GM12878 (cell line): ENCODE measurements around the gene COPS3. TPM values are rescaled to one million over a fixed set of nuclear protein-coding genes. Genes with fewer than 3 reads are reported as not detected.

ENCODE experiments used
- ATAC-seq: fragments of 200-7000 bp; cut with Tn5 transposase; 3 replicates; pipeline ENCODE4 v1.9.1; 2020; ENCODE audit warnings: mild to moderate bottlenecking, moderate library complexity
- BruUV-seq: library from RNA; stranded (reverse); fragments of 400-500 nt; replicated peaks from 2 replicates; lab custom pipeline; 2021; lab: Mats Ljungman, UMichigan
- CTCF ChIA-PET: fragments of 300-600 bp; sonication (Branson Sonifier 250); formaldehyde crosslinking; extraction: SDS; loops from one replicate; lab custom pipeline; 2021; ENCODE audit warnings: inconsistent platforms; lab: Yijun Ruan, JAX
- POLR2A ChIA-PET: fragments of 350-600 bp; formaldehyde crosslinking; extraction: SDS; loops from one replicate; lab custom pipeline; 2021; ENCODE audit warnings: inconsistent platforms; lab: Charles Lee
- RAD21 ChIA-PET: fragments of 300-600 bp; sonication (Branson Sonifier 250); formaldehyde crosslinking; loops from one replicate; lab custom pipeline; 2023; ENCODE audit warnings: antibody characterized with exemption; ENCODE audit not compliant: unreplicated experiment; lab: Charles Lee
- SMC1A ChIA-PET: fragments of 300-600 bp; sonication (Branson Sonifier 250); formaldehyde crosslinking; loops from one replicate; lab custom pipeline; 2023; ENCODE audit not compliant: unreplicated experiment, uncharacterized antibody; lab: Charles Lee
- DNase-seq: peaks from one replicate; pipeline ENCODE4 v3.0.0-alpha.2; 2011; ENCODE audit warnings: low read depth, low spot score
- FAIRE-seq: peaks from 3 replicates; lab custom pipeline; 2011; peaks lifted over from hg19 to GRCh38; lab: Jason Lieb, UNC
- H2AFZ ChIP-seq: 2 replicates; pipeline ENCODE4 v1.6.0; 2011; ENCODE audit warnings: low read depth, low read length, control low read depth; ENCODE audit not compliant: control insufficient read depth
- H3K27ac ChIP-seq: 2 replicates; pipeline ENCODE4 v1.5.1; 2011; ENCODE audit warnings: control low read depth; ENCODE audit not compliant: control insufficient read depth, insufficient read depth
- H3K27me3 ChIP-seq, 2 experiments: replicated peaks in 1 of 2; 2 replicates each; pipeline versions ENCODE4 v1.6.0 to v1.6.1; 2011; ENCODE audit warnings: low read length in 1 of 2; ENCODE audit not compliant: control insufficient read depth in 2 of 2, insufficient read depth in 2 of 2
- H3K36me3 ChIP-seq, 2 experiments: 2 replicates each; pipeline ENCODE4 v1.5.1; 2011; ENCODE audit warnings: low read length in 1 of 2; ENCODE audit not compliant: control insufficient read depth in 2 of 2, insufficient read depth in 2 of 2
- H3K4me1 ChIP-seq: 2 replicates; pipeline ENCODE4 v1.6.1; 2011; ENCODE audit warnings: mild to moderate bottlenecking, low read length, moderate library complexity, mixed read lengths; ENCODE audit not compliant: control insufficient read depth, insufficient read depth
- H3K4me2 ChIP-seq: 2 replicates; pipeline ENCODE4 v1.6.0; 2011; ENCODE audit warnings: control low read depth; ENCODE audit not compliant: control insufficient read depth, insufficient read depth
- H3K4me3 ChIP-seq: fragments of 200-600 bp; sonication (generic); 2 replicates; pipeline ENCODE4 v1.5.1; 2016
- H3K79me2 ChIP-seq: 2 replicates; pipeline ENCODE4 v1.6.0; 2011; ENCODE audit warnings: low read length; ENCODE audit not compliant: control insufficient read depth, insufficient read depth
- H3K9ac ChIP-seq: 2 replicates; pipeline ENCODE4 v1.8.0; 2011; ENCODE audit warnings: low read length, control low read depth, mixed read lengths; ENCODE audit not compliant: control insufficient read depth, insufficient read depth
- H3K9me3 ChIP-seq: replicated peaks from 3 replicates; pipeline ENCODE4 v1.5.1; 2011; ENCODE audit warnings: mild to moderate bottlenecking, low read length; ENCODE audit not compliant: control insufficient read depth, insufficient read depth
- H4K20me1 ChIP-seq: 2 replicates; pipeline ENCODE4 v1.6.0; 2011; ENCODE audit not compliant: control insufficient read depth, insufficient read depth
- CTCF ChIP-seq, 3 experiments: IDR thresholded peaks in 2 of 3; conservative IDR thresholded peaks in 1 of 3; 2 replicates each; pipeline ENCODE4 v1.5.1; 2011; ENCODE audit warnings: low read depth in 3 of 3, low read length in 3 of 3, mild to moderate bottlenecking in 3 of 3, control low read depth in 2 of 3, moderate library complexity in 2 of 3, inconsistent platforms in 1 of 3, mixed read lengths in 1 of 3; ENCODE audit not compliant: control insufficient read depth in 2 of 3, insufficient read depth in 1 of 3; ENCODE audit errors: extremely low read depth in 1 of 3
- ETV6 ChIP-seq, 2 experiments: fragments of 450-650 bp in 1 of 2; IDR thresholded peaks in 1 of 2; conservative IDR thresholded peaks in 1 of 2; 2 replicates each; pipeline ENCODE4 v1.6.1; 2014; ENCODE audit warnings: antibody characterized with exemption in 1 of 2, borderline replicate concordance in 1 of 2, low read depth in 1 of 2, mild to moderate bottlenecking in 1 of 2, moderate library complexity in 1 of 2
- IKZF2 ChIP-seq, 2 experiments: fragments of 450-650 bp; IDR thresholded peaks; 2 replicates each; pipeline ENCODE4 v1.6.1; 2017; ENCODE audit warnings: mild to moderate bottlenecking in 2 of 2, moderate library complexity in 2 of 2
- PRDM15 ChIP-seq: fragments of 450-650 bp; formaldehyde crosslinking; IDR thresholded peaks from 2 replicates; pipeline ENCODE4 v1.4.0; 2020; ENCODE audit warnings: mild to moderate bottlenecking, moderate library complexity
- RAD51 ChIP-seq: fragments of 450-650 bp; IDR thresholded peaks from 2 replicates; pipeline ENCODE4 v1.6.1; 2016; ENCODE audit warnings: moderate library complexity, mild to moderate bottlenecking, inconsistent platforms
- SREBF1 ChIP-seq: IDR thresholded peaks from 2 replicates; pipeline ENCODE4 v1.6.1; 2012; ENCODE audit warnings: mild to moderate bottlenecking, low read length
- TCF7 ChIP-seq: IDR thresholded peaks from 2 replicates; pipeline ENCODE4 v1.6.1; 2014; ENCODE audit warnings: antibody characterized with exemption, borderline replicate concordance
- WRNIP1 ChIP-seq: IDR thresholded peaks from 2 replicates; pipeline ENCODE4 v1.6.1; 2011; ENCODE audit warnings: low read depth, low read length, improper control_type of control experiment, borderline replicate concordance
- ZBTB4 ChIP-seq: fragments of 450-650 bp; formaldehyde crosslinking; IDR thresholded peaks from 2 replicates; pipeline ENCODE4 v1.4.0; 2022; ENCODE audit warnings: mild to moderate bottlenecking, moderate library complexity
- ZBTB40 ChIP-seq: fragments of 450-650 bp; IDR thresholded peaks from 2 replicates; pipeline ENCODE4 v1.6.1; 2016; ENCODE audit warnings: mild to moderate bottlenecking, moderate library complexity, borderline replicate concordance
- WGBS: methylation state at CpG from one replicate; pipeline ENCODE4 v1.1.6; 2016; ENCODE audit warnings: low lambda C conversion rate; ENCODE audit not compliant: insufficient replicate concordance, insufficient coverage; ENCODE audit errors: missing lambda C conversion rate; 5-methylcytosine and 5-hydroxymethylcytosine counted together
- in situ Hi-C: fragments of 300-500 bp; cut with MboI; formaldehyde crosslinking; loops from 9 replicates; pipeline ENCODE4 v1.14.3; 2018; ENCODE audit warnings: mixed read lengths
- intact Hi-C: fragments of 100-400 bp; cut with micrococcal nuclease; formaldehyde crosslinking; loops from one replicate; pipeline ENCODE4 v1.14.2; 2022; ENCODE audit not compliant: unreplicated experiment
- polyA plus RNA-seq, 11 experiments: library from polyadenylated mRNA; depleted of rRNA in 4 of 11; unstranded in 6 of 11; stranded (reverse) in 5 of 11; fragments of >200 nt; fragmentation: Nextera tagmentation in 4 of 11; fragmentation: Illumina TruSeq in 1 of 11; extraction: Ambion mirVana in 4 of 11; extraction: Trizol in 1 of 11; gene quantifications; 1 replicate in 1 of 11; 2 replicates in 10 of 11; pipeline versions ENCODE4 v1.2.1 to v1.2.3, GENCODE V29; 2011 to 2016; ENCODE audit warnings: inconsistent platforms in 2 of 11, missing spikeins in 2 of 11, low read depth in 1 of 11
- total RNA-seq, 4 experiments: library from RNA; depleted of rRNA in 3 of 4; stranded (reverse); fragments of >200 nt in 3 of 4; fragmentation: Illumina TruSeq in 1 of 4; extraction: Trizol in 1 of 4; gene quantifications; 2 replicates each; pipeline versions ENCODE4 v1.2.1 to v1.2.3, GENCODE V29; 2013 to 2021

Gene COPS3
- total and polyA plus RNA-seq, 10 of the 15 experiments (the other 5 are each of a cell fraction or from before 2014, with no cell fraction given), result 99.7 to 187 (median 133) TPM

- ChIA-PET SMC1A (interaction anchor here (0.6 kb wide), 1 partner anchor 630 kb away, joined by 3 read pairs; no protein-coding TSS in a partner anchor), CTCF (interaction anchor here (0.6 to 1.1 kb wide), 3 partner anchors 114 to 265 kb away, joined by 3 to 4 read pairs (median 3); no protein-coding TSS in a partner anchor)
- intact Hi-C loops, result no loop called here
- TF ChIP-seq ZBTB4 (CRISPR knock-in tag) (no peak), IKZF2 (IDR thresholded peaks at IDR 0.05) (no peak), WRNIP1 (no peak), SREBF1 (no peak), RAD51 (no peak), CTCF (IDR thresholded peaks at IDR 0.05 in 2 of 3, conservative IDR thresholded peaks at IDR 0.05 in 1 of 3; ENCODE audit: control insufficient read depth in 2 of 3, extremely low read depth in 1 of 3, insufficient read depth in 1 of 3, low read depth in 3 of 3, low read length in 3 of 3) (no peak), ETV6 (conservative IDR thresholded peaks at IDR 0.05 in 1 of 2, IDR thresholded peaks at IDR 0.05 in 1 of 2; ENCODE audit: borderline replicate concordance in 1 of 2, low read depth in 1 of 2) (no peak), TCF7 (no peak), PRDM15 (CRISPR knock-in tag) (no peak), ZBTB40 (no peak)
Measured at GRCh38 chr17:17256316-17256715, 24.7 kb downstream of the COPS3 start.

More at GRCh38 chr17:17256316-17256715, 24.7 kb downstream of the COPS3 start:
- ChIA-PET POLR2A (no interaction called here), RAD21 (interaction anchor here (0.6 kb wide), 1 partner anchor 1174 kb away, joined by 3 read pairs; no protein-coding TSS in a partner anchor)
- H4K20me1 ChIP-seq, result no peaks in the 10 kb centered on the region
- no peaks in the 10 kb centered on the region for H3K9me3 ChIP-seq
- H3K27ac ChIP-seq, result no peak overlapping the region
- no peaks in the 10 kb centered on the region for H3K79me2 ChIP-seq
- no peak overlapping the region for H3K4me2 ChIP-seq
- FAIRE-seq (no peak), ATAC-seq (no peak), DNase-seq (no peak)
- no peak overlapping the region for H3K9ac ChIP-seq
- no peak overlapping the region for H3K4me3 ChIP-seq
- no peaks in the 10 kb centered on the region for H3K4me1 ChIP-seq
- WGBS, result 100% methylated on average over 1 of the region's 1 CpG
- BruUV-seq, result no TSS peak
- peaks cover 27 to 36% of the 10 kb centered on the region in 2 experiments for H3K36me3 ChIP-seq
- in situ Hi-C loops, result no loop called here
- no peak overlapping the region for H2AFZ ChIP-seq
- no peaks in the 10 kb centered on the region for H3K27me3 ChIP-seq
